ENCODE data around the gene INPP1.

Gene INPP1

GRCh38 chr2:190325588-190325987 is 17.8 kb upstream of the INPP1 start:
- TF ChIP-seq CSRNP3 (CRISPR knock-in tag; IDR thresholded peaks at IDR 0.05): no peak
- no peak for TF ChIP-seq ZNF70 (CRISPR knock-in tag; IDR thresholded peaks at IDR 0.05)
- no peak for TF ChIP-seq SNAI2 (CRISPR knock-in tag; IDR thresholded peaks at IDR 0.05)
- no peak for TF ChIP-seq ZFP30 (CRISPR knock-in tag; IDR thresholded peaks at IDR 0.05)
- TF ChIP-seq PATZ1 (CRISPR knock-in tag; IDR thresholded peaks at IDR 0.05; ENCODE audit: borderline replicate concordance): no peak
- no peak for TF ChIP-seq ZNF8 (CRISPR knock-in tag; IDR thresholded peaks at IDR 0.05)
- TF ChIP-seq TCF4 (CRISPR knock-in tag; IDR thresholded peaks at IDR 0.05; ENCODE audit: borderline replicate concordance): no peak
- TF ChIP-seq ISL1 (CRISPR knock-in tag; IDR thresholded peaks at IDR 0.05): no peak
- TF ChIP-seq CSDC2 (CRISPR knock-in tag; IDR thresholded peaks at IDR 0.05): no peak
- no peak for TF ChIP-seq GLIS3 (CRISPR knock-in tag; IDR thresholded peaks at IDR 0.05)
- TF ChIP-seq TOX (CRISPR knock-in tag; IDR thresholded peaks at IDR 0.05; ENCODE audit: borderline replicate concordance): no peak
- no peak for TF ChIP-seq POU6F1 (CRISPR knock-in tag; IDR thresholded peaks at IDR 0.05; ENCODE audit: borderline replicate concordance, low read depth)
- no peak for TF ChIP-seq OSR1 (CRISPR knock-in tag; IDR thresholded peaks at IDR 0.05)
- no peak for TF ChIP-seq ZNF565 (CRISPR knock-in tag; conservative IDR thresholded peaks at IDR 0.05; ENCODE audit: low read depth)
- no peak for TF ChIP-seq TSHZ2 (CRISPR knock-in tag; IDR thresholded peaks at IDR 0.05)
- no peak for TF ChIP-seq ZFP3 (CRISPR knock-in tag; IDR thresholded peaks at IDR 0.05)
- TF ChIP-seq BACH2 (CRISPR knock-in tag; IDR thresholded peaks at IDR 0.05; ENCODE audit: borderline replicate concordance): no peak
- no peak for TF ChIP-seq CREB5 (CRISPR knock-in tag; IDR thresholded peaks at IDR 0.05; ENCODE audit: low read depth)
- no peak for TF ChIP-seq ESRRG (CRISPR knock-in tag; IDR thresholded peaks at IDR 0.05)
- ATAC-seq: no peak

GRCh38 chr2:190327867-190328572 is 15.4 kb upstream of the INPP1 start:
- no peak for TF ChIP-seq TCF4 (CRISPR knock-in tag; IDR thresholded peaks at IDR 0.05; ENCODE audit: borderline replicate concordance)
- no peak for TF ChIP-seq CSRNP3 (CRISPR knock-in tag; IDR thresholded peaks at IDR 0.05)
- TF ChIP-seq RARB (CRISPR knock-in tag; IDR thresholded peaks at IDR 0.05): no peak
- no peak for TF ChIP-seq PPARA (CRISPR knock-in tag; IDR thresholded peaks at IDR 0.05; ENCODE audit: borderline replicate concordance)
- no peak for TF ChIP-seq ZNF70 (CRISPR knock-in tag; IDR thresholded peaks at IDR 0.05)
- no peak for TF ChIP-seq ZNF565 (CRISPR knock-in tag; conservative IDR thresholded peaks at IDR 0.05; ENCODE audit: low read depth)
- TF ChIP-seq CSDC2 (CRISPR knock-in tag; IDR thresholded peaks at IDR 0.05): no peak
- no peak for TF ChIP-seq ZFP3 (CRISPR knock-in tag; IDR thresholded peaks at IDR 0.05)
- no peak for TF ChIP-seq GLIS3 (CRISPR knock-in tag; IDR thresholded peaks at IDR 0.05)
- TF ChIP-seq PATZ1 (CRISPR knock-in tag; IDR thresholded peaks at IDR 0.05; ENCODE audit: borderline replicate concordance): no peak
- no peak for TF ChIP-seq ZC3H10 (CRISPR knock-in tag; IDR thresholded peaks at IDR 0.05)
- TF ChIP-seq SNAI2 (CRISPR knock-in tag; IDR thresholded peaks at IDR 0.05): no peak
- ATAC-seq: no peak
